Measurements from ENCODE around the gene OGFOD3.

- TF ChIP-seq, protein P1, sequence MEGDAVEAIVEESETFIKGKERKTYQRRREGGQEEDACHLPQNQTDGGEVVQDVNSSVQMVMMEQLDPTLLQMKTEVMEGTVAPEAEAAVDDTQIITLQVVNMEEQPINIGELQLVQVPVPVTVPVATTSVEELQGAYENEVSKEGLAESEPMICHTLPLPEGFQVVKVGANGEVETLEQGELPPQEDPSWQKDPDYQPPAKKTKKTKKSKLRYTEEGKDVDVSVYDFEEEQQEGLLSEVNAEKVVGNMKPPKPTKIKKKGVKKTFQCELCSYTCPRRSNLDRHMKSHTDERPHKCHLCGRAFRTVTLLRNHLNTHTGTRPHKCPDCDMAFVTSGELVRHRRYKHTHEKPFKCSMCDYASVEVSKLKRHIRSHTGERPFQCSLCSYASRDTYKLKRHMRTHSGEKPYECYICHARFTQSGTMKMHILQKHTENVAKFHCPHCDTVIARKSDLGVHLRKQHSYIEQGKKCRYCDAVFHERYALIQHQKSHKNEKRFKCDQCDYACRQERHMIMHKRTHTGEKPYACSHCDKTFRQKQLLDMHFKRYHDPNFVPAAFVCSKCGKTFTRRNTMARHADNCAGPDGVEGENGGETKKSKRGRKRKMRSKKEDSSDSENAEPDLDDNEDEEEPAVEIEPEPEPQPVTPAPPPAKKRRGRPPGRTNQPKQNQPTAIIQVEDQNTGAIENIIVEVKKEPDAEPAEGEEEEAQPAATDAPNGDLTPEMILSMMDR (IDR thresholded peaks at IDR 0.05), result no peak
- TF ChIP-seq POLR2A (IDR thresholded peaks at IDR 0.05), result no peak
Measured at GRCh38 chr17:82445542-82445941, 27.2 kb upstream of the OGFOD3 start.
